ENCODE results near the gene RAMP2. TPM values are rescaled to one million over a fixed set of nuclear protein-coding genes. Genes with fewer than 3 reads are reported as not detected.

RAMP2 gene
- total and polyA plus RNA-seq, 2 of the 13 experiments (the other 11 are each of a cell fraction or from before 2014, with no cell fraction given) = 1.4 to 5.2 TPM

- no peak; the same call in 1 of the 2 replicates for TF ChIP-seq ZNF704 (CRISPR knock-in tag; IDR thresholded peaks at IDR 0.05; ENCODE audit: borderline replicate concordance)
- peak; percentile 32; the same call in 1 of the 2 replicates for TF ChIP-seq IRF1 (CRISPR knock-in tag; IDR thresholded peaks at IDR 0.05; ENCODE audit: low read depth)
- no peak for TF ChIP-seq PLSCR1 (CRISPR knock-in tag; IDR thresholded peaks at IDR 0.05; ENCODE audit: borderline replicate concordance)
- TF ChIP-seq CAMTA2 (CRISPR knock-in tag; IDR thresholded peaks at IDR 0.05; ENCODE audit: borderline replicate concordance) = no peak
- TF ChIP-seq ZNF773 (CRISPR knock-in tag; IDR thresholded peaks at IDR 0.05; ENCODE audit: borderline replicate concordance) = no peak
- TF ChIP-seq ZNF333 (CRISPR knock-in tag; IDR thresholded peaks at IDR 0.05; ENCODE audit: borderline replicate concordance) = 0 out of 2 replicates have a peak, but pooled peaks have one; percentile 54
- TF ChIP-seq GRHL1 (CRISPR knock-in tag; conservative IDR thresholded peaks at IDR 0.05) = no peak
- TF ChIP-seq E2F1 (CRISPR knock-in tag; IDR thresholded peaks at IDR 0.05) = no peak
- TF ChIP-seq ZNF780A (CRISPR knock-in tag; IDR thresholded peaks at IDR 0.05) = 0 out of 2 replicates have a peak, but pooled peaks have one; percentile 72
- peak; percentile 7; the same call in 1 of the 2 replicates for TF ChIP-seq RFX3 (CRISPR knock-in tag; IDR thresholded peaks at IDR 0.05)
- peak; percentile 42 for TF ChIP-seq ZKSCAN8 (CRISPR knock-in tag; IDR thresholded peaks at IDR 0.05; ENCODE audit: borderline replicate concordance)
- TF ChIP-seq YY1 (IDR thresholded peaks at IDR 0.05; ENCODE audit: insufficient read depth, insufficient replicate concordance, low read depth, low read length) = peak; percentile 31
- TF ChIP-seq ZFAT (CRISPR knock-in tag; conservative IDR thresholded peaks at IDR 0.05) = no peak
- TF ChIP-seq ZNF512B (CRISPR knock-in tag; IDR thresholded peaks at IDR 0.05; ENCODE audit: borderline replicate concordance) = peak; percentile 54; the same call in 1 of the 2 replicates
- TF ChIP-seq ATF1 (CRISPR knock-in tag; IDR thresholded peaks at IDR 0.05) = no peak
- TF ChIP-seq MLLT10 (CRISPR knock-in tag; IDR thresholded peaks at IDR 0.05) = no peak
- TF ChIP-seq PBX2 (CRISPR knock-in tag; IDR thresholded peaks at IDR 0.05) = 0 out of 2 replicates have a peak, but pooled peaks have one; percentile 4
Observed at GRCh38 chr17:42779936-42780850, 19.2 kb downstream of the RAMP2 start, which contains the start of gene WNK4 (continued).
